HepG2 (cell line): ENCODE data around the gene NPIPB6. TPM values are rescaled to one million over a fixed set of nuclear protein-coding genes. Genes with fewer than 3 reads are reported as not detected.

Experiments used
- ATAC-seq: fragments of 200-7000 bp; cut with Tn5 transposase; 3 replicates; pipeline ENCODE4 v1.9.1; 2020; ENCODE audit warnings: mild to moderate bottlenecking, moderate library complexity
- BruUV-seq: library from RNA; stranded (reverse); fragments of 400-500 nt; replicated peaks from 2 replicates; lab custom pipeline; 2021; lab: Mats Ljungman, UMichigan
- CTCF ChIA-PET: fragments of 300-600 bp; formaldehyde crosslinking; extraction: SDS; loops from one replicate; lab custom pipeline; 2021; ENCODE audit warnings: low total read pairs, inconsistent platforms, low intra/inter-chr PET ratio; lab: Yijun Ruan, JAX
- POLR2A ChIA-PET: fragments of 350-600 bp; sonication (Branson Sonifier 250); formaldehyde crosslinking; loops from one replicate; lab custom pipeline; 2020; ENCODE audit warnings: antibody characterized with exemption, inconsistent platforms; lab: Yijun Ruan, JAX
- DNase-seq: peaks from one replicate; pipeline ENCODE4 v3.0.0-alpha.2; 2015; ENCODE audit warnings: low spot score
- FAIRE-seq: peaks from 3 replicates; lab custom pipeline; 2011; peaks lifted over from hg19 to GRCh38; lab: Jason Lieb, UNC
- H2AFZ ChIP-seq: one replicate; pipeline ENCODE4 v1.6.1; 2011; ENCODE audit warnings: low read length, inconsistent platforms
- H3K27ac ChIP-seq: fragments of 300-600 bp; 3 replicates; pipeline ENCODE4 v1.8.0; 2011; ENCODE audit warnings: mixed run types, mild to moderate bottlenecking, mixed read lengths, low read length, inconsistent platforms; ENCODE audit not compliant: insufficient read depth; ENCODE audit errors: extremely low read length
- H3K27me3 ChIP-seq, 2 experiments: fragments of 200-600 bp in 1 of 2; 2 replicates in 1 of 2; 3 replicates in 1 of 2; pipeline versions ENCODE4 v1.6.0 to v1.8.0; 2011; ENCODE audit warnings: low read length in 2 of 2, mild to moderate bottlenecking in 2 of 2, moderate library complexity in 2 of 2, inconsistent platforms in 1 of 2; ENCODE audit not compliant: insufficient read depth in 2 of 2, control insufficient read depth in 1 of 2
- H3K36me3 ChIP-seq, 2 experiments: fragments of 200-600 bp in 1 of 2; replicated peaks in 1 of 2; 2 replicates in 1 of 2; 3 replicates in 1 of 2; pipeline versions ENCODE4 v1.5.1 to v1.8.0; 2011; ENCODE audit warnings: low read length in 2 of 2, inconsistent platforms in 1 of 2; ENCODE audit not compliant: insufficient read depth in 2 of 2, control insufficient read depth in 1 of 2
- H3K4me1 ChIP-seq: 2 replicates; pipeline ENCODE4 v1.5.1; 2012; ENCODE audit warnings: low read length, inconsistent platforms; ENCODE audit not compliant: insufficient read depth
- H3K4me2 ChIP-seq: 2 replicates; pipeline ENCODE4 v1.6.0; 2011; ENCODE audit warnings: low read depth, low read length, inconsistent platforms
- H3K4me3 ChIP-seq, 3 experiments: fragments of 200-600 bp in 1 of 3; sonication (generic), shearing (Covaris generic) in 1 of 3; replicated peaks in 1 of 3; 2 replicates each; pipeline ENCODE4 v1.5.1; 2011 to 2016; ENCODE audit warnings: low read length in 3 of 3, inconsistent platforms in 2 of 3, low read depth in 2 of 3, mild to moderate bottlenecking in 2 of 3, control low read depth in 1 of 3, mixed read lengths in 1 of 3; ENCODE audit not compliant: insufficient read depth in 1 of 3
- H3K79me2 ChIP-seq: one replicate; pipeline ENCODE4 v1.6.1; 2011; ENCODE audit warnings: low read length, inconsistent platforms; ENCODE audit not compliant: insufficient read depth
- H3K9ac ChIP-seq: 2 replicates; pipeline ENCODE4 v1.6.0; 2011; ENCODE audit warnings: mild to moderate bottlenecking, low read depth, low read length, inconsistent platforms; ENCODE audit not compliant: insufficient read depth
- H3K9me3 ChIP-seq: 2 replicates; pipeline ENCODE4 v1.5.1; 2012; ENCODE audit warnings: mild to moderate bottlenecking, low read length
- H4K20me1 ChIP-seq: 2 replicates; pipeline ENCODE4 v1.6.0; 2011; ENCODE audit warnings: inconsistent platforms, mild to moderate bottlenecking, low read length, moderate library complexity; ENCODE audit not compliant: insufficient read depth
- GABPB1 ChIP-seq: IDR thresholded peaks from 2 replicates; pipeline ENCODE4 v1.6.1; 2016; ENCODE audit warnings: mild to moderate bottlenecking, missing genetic modification reagents, moderate library complexity, missing compliant biosample characterization
- MEF2D ChIP-seq: sonication (generic); formaldehyde crosslinking; IDR thresholded peaks from 2 replicates; pipeline ENCODE4 v1.5.1; 2020; ENCODE audit warnings: mild to moderate bottlenecking, missing genetic modification reagents
- TARDBP ChIP-seq: sonication (generic); formaldehyde crosslinking; IDR thresholded peaks from 2 replicates; pipeline ENCODE4 v1.8.0; 2022; ENCODE audit warnings: mild to moderate bottlenecking, missing genetic modification reagents
- TBX3 ChIP-seq: fragments of 450-650 bp; IDR thresholded peaks from 2 replicates; pipeline ENCODE4 v1.6.1; 2017; ENCODE audit warnings: antibody characterized with exemption, mild to moderate bottlenecking, inconsistent platforms, borderline replicate concordance
- ZNF570 ChIP-seq: sonication (generic); formaldehyde crosslinking; IDR thresholded peaks from 2 replicates; pipeline ENCODE4 v1.4.0; 2020; ENCODE audit warnings: mild to moderate bottlenecking, missing genetic modification reagents, borderline replicate concordance
- in situ Hi-C: cut with HindIII; loops from 2 replicates; pipeline ENCODE4 v1.10.0; 2017; ENCODE audit warnings: low pct_unique_long_range_greater_than_20kb; ENCODE audit not compliant: extremely low pct_ligation_motif_present
- intact Hi-C: fragments of 100-400 bp; cut with micrococcal nuclease; formaldehyde crosslinking; loops from one replicate; pipeline ENCODE4 v1.10.0; 2022; ENCODE audit not compliant: unreplicated experiment
- polyA plus RNA-seq, 8 experiments: library from polyadenylated mRNA; depleted of rRNA in 3 of 8; stranded (reverse) in 7 of 8; unstranded in 1 of 8; fragments of >200 nt; fragmentation: Illumina TruSeq in 4 of 8; extraction: Trizol in 4 of 8; gene quantifications; 2 replicates each; pipeline versions ENCODE4 v1.2.1 to v1.2.3, GENCODE V29; 2011 to 2016; ENCODE audit warnings: low read depth in 4 of 8, missing spikeins in 1 of 8, mixed read lengths in 1 of 8; ENCODE audit not compliant: insufficient read depth in 1 of 8
- total RNA-seq, 5 experiments: library from RNA; depleted of rRNA; stranded (reverse); fragments of >200 nt; fragmentation: Illumina TruSeq; extraction: Trizol; gene quantifications; 2 replicates each; pipeline ENCODE4 v1.2.3, GENCODE V29; 2016; ENCODE audit warnings: low read depth in 1 of 5
- TF ChIP-seq, protein P1 (sequence below): sonication (generic); formaldehyde crosslinking; IDR thresholded peaks from 2 replicates; pipeline ENCODE4 v1.5.0; 2020; ENCODE audit warnings: missing genetic modification reagents
- TF ChIP-seq, protein P2 (sequence below): sonication (generic); formaldehyde crosslinking; conservative IDR thresholded peaks from 2 replicates; pipeline ENCODE4 v1.4.0; 2020; ENCODE audit warnings: missing genetic modification reagents

Gene NPIPB6
- total and polyA plus RNA-seq, 2 of the 13 experiments (the other 11 are each of a cell fraction or from before 2014, with no cell fraction given), result 0.25 TPM; not detected in 1

GRCh38 chr16:28304214-28304613 lies 59.1 kb downstream of the NPIPB6 start (continued):
- TF ChIP-seq, protein P1, sequence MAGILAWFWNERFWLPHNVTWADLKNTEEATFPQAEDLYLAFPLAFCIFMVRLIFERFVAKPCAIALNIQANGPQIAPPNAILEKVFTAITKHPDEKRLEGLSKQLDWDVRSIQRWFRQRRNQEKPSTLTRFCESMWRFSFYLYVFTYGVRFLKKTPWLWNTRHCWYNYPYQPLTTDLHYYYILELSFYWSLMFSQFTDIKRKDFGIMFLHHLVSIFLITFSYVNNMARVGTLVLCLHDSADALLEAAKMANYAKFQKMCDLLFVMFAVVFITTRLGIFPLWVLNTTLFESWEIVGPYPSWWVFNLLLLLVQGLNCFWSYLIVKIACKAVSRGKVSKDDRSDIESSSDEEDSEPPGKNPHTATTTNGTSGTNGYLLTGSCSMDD (CRISPR knock-in tag), result peak; percentile 93
- TF ChIP-seq GABPB1 (peak; percentile 43; the same call in 1 of the 2 replicates), TARDBP (no peak)
- TF ChIP-seq, protein P2, sequence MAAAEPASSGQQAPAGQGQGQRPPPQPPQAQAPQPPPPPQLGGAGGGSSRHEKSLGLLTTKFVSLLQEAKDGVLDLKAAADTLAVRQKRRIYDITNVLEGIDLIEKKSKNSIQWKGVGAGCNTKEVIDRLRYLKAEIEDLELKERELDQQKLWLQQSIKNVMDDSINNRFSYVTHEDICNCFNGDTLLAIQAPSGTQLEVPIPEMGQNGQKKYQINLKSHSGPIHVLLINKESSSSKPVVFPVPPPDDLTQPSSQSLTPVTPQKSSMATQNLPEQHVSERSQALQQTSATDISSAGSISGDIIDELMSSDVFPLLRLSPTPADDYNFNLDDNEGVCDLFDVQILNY (CRISPR knock-in tag), result peak; percentile 92

- no peaks in the 10 kb centered on the region for H3K36me3 ChIP-seq
- H3K9ac ChIP-seq, result no peak overlapping the region
- H3K27ac ChIP-seq, result no peak overlapping the region
- no peak overlapping the region for H2AFZ ChIP-seq
- H3K4me3 ChIP-seq, result no peak overlapping the region
- ChIA-PET CTCF (no interaction called here), POLR2A (no interaction called here)
- no peaks in the 10 kb centered on the region for H3K79me2 ChIP-seq
- H3K27me3 ChIP-seq, result peaks cover 5 to 27% of the 10 kb centered on the region in 2 experiments; a peak in 3 of 5 replicates
- BruUV-seq, result no TSS peak
- DNase-seq, result no peak
- no peaks in the 10 kb centered on the region for H3K9me3 ChIP-seq
- intact Hi-C loops, result no loop called here
- H4K20me1 ChIP-seq, result peaks cover 9% of the 10 kb centered on the region; the same call in 1 of the 2 replicates
- TF ChIP-seq MEF2D (CRISPR knock-in tag) (no peak), TBX3 (no peak), ZNF570 (CRISPR knock-in tag) (no peak)
- H3K4me2 ChIP-seq, result no peak overlapping the region
- in situ Hi-C loops, result no loop called here
- H3K4me1 ChIP-seq, result peaks cover 5% of the 10 kb centered on the region; the same call in 1 of the 2 replicates
- no peak for ATAC-seq
- no peak for FAIRE-seq
These were observed 60.2 kb downstream of the NPIPB6 start for GRCh38 chr16:28303132-28303531.
